ENCODE results near the gene CASKIN1.
"Not testable (repeated sequence)": the region's sequence is repeated elsewhere in the genome, so short reads cannot be mapped to it uniquely, and the experiment has no call there.

Gene CASKIN1

DNA sequence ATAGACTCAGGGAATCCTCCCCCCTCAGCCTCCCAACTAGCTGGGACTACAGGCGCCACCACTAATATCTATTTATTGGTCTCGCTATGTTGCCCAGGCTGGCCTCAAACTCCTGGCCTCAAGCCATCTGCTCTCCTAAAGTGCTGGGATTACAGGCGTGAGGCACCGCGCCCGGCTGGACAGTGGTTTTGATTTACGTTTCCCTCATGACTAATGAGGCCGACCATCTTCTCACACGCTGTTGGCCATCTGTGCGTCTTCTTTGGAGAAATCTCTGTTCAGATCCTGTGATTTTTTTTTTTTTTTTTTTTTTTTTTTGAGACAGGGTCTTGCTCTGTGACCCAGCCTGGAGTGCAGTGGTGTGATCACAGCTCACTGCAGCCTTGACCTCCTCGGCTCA lies 67.2 kb downstream of the CASKIN1 start:
- DNase-seq, result not testable (repeated sequence)

DNA sequence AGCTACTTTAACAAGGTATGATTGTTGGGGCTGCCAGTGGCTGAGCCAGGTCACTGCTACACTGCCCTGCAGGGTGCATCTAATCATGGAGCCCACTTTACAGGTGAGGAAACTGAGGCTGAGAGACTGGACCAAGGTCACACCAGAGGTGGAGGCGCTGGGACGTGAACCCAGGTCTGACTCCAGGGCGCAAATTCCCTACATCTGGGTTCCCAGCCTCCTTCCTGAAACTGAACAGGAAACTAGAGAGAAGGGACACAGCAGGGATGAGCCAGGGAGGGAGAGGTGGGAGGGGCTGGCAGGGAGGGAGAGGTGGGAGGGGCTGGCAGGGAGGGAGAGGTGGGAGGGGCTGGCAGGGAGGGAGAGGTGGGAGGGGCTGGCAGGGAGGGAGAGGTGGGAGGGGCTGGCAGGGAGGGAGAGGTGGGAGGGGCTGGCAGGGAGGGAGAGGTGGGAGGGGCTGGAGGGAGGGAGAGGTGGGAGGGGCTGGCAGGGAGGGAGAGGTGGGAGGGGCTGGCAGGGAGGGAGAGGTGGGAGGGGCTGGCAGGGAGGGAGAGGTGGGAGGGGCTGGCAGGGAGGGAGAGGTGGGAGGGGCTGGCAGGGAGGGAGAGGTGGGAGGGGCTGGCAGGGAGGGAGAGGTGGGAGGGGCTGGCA lies 68.7 kb downstream of the CASKIN1 start:
- not testable (repeated sequence) for DNase-seq

Measured in activated CD8-positive, alpha-beta memory T cell treated with anti-CD3 and anti-CD28 coated beads for 24 hours (primary cell).